ENCODE measurements around the gene CES3.
"Not testable (repeated sequence)": the region's sequence is repeated elsewhere in the genome, so short reads cannot be mapped to it uniquely, and the experiment has no call there.

Gene CES3

GRCh38 chr16:66953462-66954096 lies 7.5 kb upstream of the CES3 start:
- DNase-seq (ENCODE audit: extremely low spot score) = no peak
- TF ChIP-seq SUZ12 (IDR thresholded peaks at IDR 0.05) = no peak
- TF ChIP-seq ZNF384 (IDR thresholded peaks at IDR 0.05) = no peak
- no peak for TF ChIP-seq TARDBP (IDR thresholded peaks at IDR 0.05)
- TF ChIP-seq L3MBTL2 (conservative IDR thresholded peaks at IDR 0.05) = no peak
- TF ChIP-seq FOXM1 (IDR thresholded peaks at IDR 0.05; ENCODE audit: borderline replicate concordance) = no peak
- no peak for TF ChIP-seq LEF1 (IDR thresholded peaks at IDR 0.05; ENCODE audit: borderline replicate concordance)
- TF ChIP-seq FOXK2 (IDR thresholded peaks at IDR 0.05) = no peak
- TF ChIP-seq NFRKB (IDR thresholded peaks at IDR 0.05) = no peak
- no peak for TF ChIP-seq PKNOX1 (IDR thresholded peaks at IDR 0.05)
- TF ChIP-seq FOXA1 (IDR thresholded peaks at IDR 0.05) = no peak
- no peak for TF ChIP-seq ELF4 (IDR thresholded peaks at IDR 0.05)
- POLR2A ChIA-PET = interaction anchor here (1.4 kb wide), 1 partner anchor 229 kb away, joined by 3 read pairs; no protein-coding TSS in a partner anchor
- CTCF ChIA-PET = interaction anchor here (0.6 to 1.3 kb wide), 4 partner anchors 13 to 216 kb away, joined by 3 to 7 read pairs (median 5); partner anchors contain the start of gene NOL3

- ChIA-PET POLR2A (interaction anchor here (1.4 kb wide), 1 partner anchor 228 kb away, joined by 3 read pairs; no protein-coding TSS in a partner anchor), CTCF (interaction anchor here (0.6 to 1.3 kb wide), 6 partner anchors 12 to 341 kb away, joined by 3 to 7 read pairs (median 4); partner anchors contain the start of gene NOL3)
- no peak for TF ChIP-seq NFRKB (IDR thresholded peaks at IDR 0.05)
- TF ChIP-seq ZNF384 (IDR thresholded peaks at IDR 0.05) = peak; percentile 45
- TF ChIP-seq SUZ12 (IDR thresholded peaks at IDR 0.05) = no peak
- no peak for TF ChIP-seq BHLHE40 (IDR thresholded peaks at IDR 0.05; ENCODE audit: borderline replicate concordance)
- no peak for TF ChIP-seq ELF4 (IDR thresholded peaks at IDR 0.05)
- no peak for TF ChIP-seq SP1 (IDR thresholded peaks at IDR 0.05)
- no peak for TF ChIP-seq CTBP1 (IDR thresholded peaks at IDR 0.05; ENCODE audit: borderline replicate concordance)
- peak; percentile 80 for DNase-seq (ENCODE audit: extremely low spot score)
Observed at GRCh38 chr16:66954097-66954659, 6.9 kb upstream of the CES3 start.

- POLR2A ChIA-PET; DNase-seq (ENCODE audit: extremely low spot score): not testable (repeated sequence)
- CTCF ChIA-PET = interaction anchor here (0.8 kb wide), 1 partner anchor 200 kb away, joined by 5 read pairs; no protein-coding TSS in a partner anchor
Observed at GRCh38 chr16:66955363-66956153, 5.5 kb upstream of the CES3 start.

- not testable (repeated sequence) for DNase-seq (ENCODE audit: extremely low spot score)
- CTCF ChIA-PET = interaction anchor here (0.8 kb wide), 1 partner anchor 199 kb away, joined by 5 read pairs; no protein-coding TSS in a partner anchor
Observed at GRCh38 chr16:66956154-66956457, 5.0 kb upstream of the CES3 start.

GRCh38 chr16:66958857-66959703 lies 2.0 kb upstream of the CES3 start:
- POLR2A ChIA-PET = interaction anchor here (1.0 kb wide), 1 partner anchor 14 kb away, joined by 3 read pairs; no protein-coding TSS in a partner anchor
- CTCF ChIA-PET = interaction anchor here (1.0 to 2.0 kb wide), 2 partner anchors 196 to 226 kb away, joined by 5 read pairs; no protein-coding TSS in a partner anchor
- TF ChIP-seq FOXM1 (IDR thresholded peaks at IDR 0.05; ENCODE audit: borderline replicate concordance) (no peak), PKNOX1 (IDR thresholded peaks at IDR 0.05) (no peak), HDGF (IDR thresholded peaks at IDR 0.05; ENCODE audit: borderline replicate concordance) (no peak), ARNT (IDR thresholded peaks at IDR 0.05) (no peak), L3MBTL2 (conservative IDR thresholded peaks at IDR 0.05) (no peak), ZNF384 (IDR thresholded peaks at IDR 0.05) (no peak), ELF4 (IDR thresholded peaks at IDR 0.05) (no peak), NFRKB (IDR thresholded peaks at IDR 0.05) (no peak), FOXA1 (IDR thresholded peaks at IDR 0.05) (no peak), BHLHE40 (IDR thresholded peaks at IDR 0.05; ENCODE audit: borderline replicate concordance) (no peak), TARDBP (IDR thresholded peaks at IDR 0.05) (no peak), SUZ12 (IDR thresholded peaks at IDR 0.05) (no peak), LEF1 (IDR thresholded peaks at IDR 0.05; ENCODE audit: borderline replicate concordance) (no peak), FOXK2 (IDR thresholded peaks at IDR 0.05) (no peak), CTBP1 (IDR thresholded peaks at IDR 0.05; ENCODE audit: borderline replicate concordance) (no peak), SP1 (IDR thresholded peaks at IDR 0.05) (no peak)
- DNase-seq (ENCODE audit: extremely low spot score) = no peak

More at GRCh38 chr16:66956154-66956457, 5.0 kb upstream of the CES3 start:
- POLR2A ChIA-PET = not testable (repeated sequence)

- ChIA-PET POLR2A (no interaction called here), CTCF (interaction anchor here (0.6 to 2.0 kb wide), 4 partner anchors 23 to 197 kb away, joined by 3 to 5 read pairs (median 3); no protein-coding TSS in a partner anchor)
- no peak for TF ChIP-seq ZNF384 (IDR thresholded peaks at IDR 0.05)
- TF ChIP-seq PKNOX1 (IDR thresholded peaks at IDR 0.05) = no peak
- no peak for TF ChIP-seq SP1 (IDR thresholded peaks at IDR 0.05)
- no peak for TF ChIP-seq L3MBTL2 (conservative IDR thresholded peaks at IDR 0.05)
- no peak for TF ChIP-seq LEF1 (IDR thresholded peaks at IDR 0.05; ENCODE audit: borderline replicate concordance)
- no peak for TF ChIP-seq NFRKB (IDR thresholded peaks at IDR 0.05)
- no peak for TF ChIP-seq FOXM1 (IDR thresholded peaks at IDR 0.05; ENCODE audit: borderline replicate concordance)
- TF ChIP-seq CTBP1 (IDR thresholded peaks at IDR 0.05; ENCODE audit: borderline replicate concordance) = no peak
- no peak for TF ChIP-seq ARNT (IDR thresholded peaks at IDR 0.05)
- TF ChIP-seq HDGF (IDR thresholded peaks at IDR 0.05; ENCODE audit: borderline replicate concordance) = no peak
- no peak for TF ChIP-seq ELF4 (IDR thresholded peaks at IDR 0.05)
- TF ChIP-seq TARDBP (IDR thresholded peaks at IDR 0.05) = no peak
- TF ChIP-seq FOXA1 (IDR thresholded peaks at IDR 0.05) = no peak
- no peak for TF ChIP-seq FOXK2 (IDR thresholded peaks at IDR 0.05)
- no peak for TF ChIP-seq SUZ12 (IDR thresholded peaks at IDR 0.05)
- no peak for TF ChIP-seq BHLHE40 (IDR thresholded peaks at IDR 0.05; ENCODE audit: borderline replicate concordance)
- DNase-seq (ENCODE audit: extremely low spot score) = no peak
Observed at GRCh38 chr16:66959704-66960161, 1.3 kb upstream of the CES3 start.
